Measurements from ENCODE around the gene CREBBP. TPM values are rescaled to one million over a fixed set of nuclear protein-coding genes. Genes with fewer than 3 reads are reported as not detected.

CREBBP gene
- total RNA-seq (2022; extraction: Qiagen RNA extraction), result 14.5 to 17.3 TPM (median 16.9 TPM) in 5 replicates

DNA sequence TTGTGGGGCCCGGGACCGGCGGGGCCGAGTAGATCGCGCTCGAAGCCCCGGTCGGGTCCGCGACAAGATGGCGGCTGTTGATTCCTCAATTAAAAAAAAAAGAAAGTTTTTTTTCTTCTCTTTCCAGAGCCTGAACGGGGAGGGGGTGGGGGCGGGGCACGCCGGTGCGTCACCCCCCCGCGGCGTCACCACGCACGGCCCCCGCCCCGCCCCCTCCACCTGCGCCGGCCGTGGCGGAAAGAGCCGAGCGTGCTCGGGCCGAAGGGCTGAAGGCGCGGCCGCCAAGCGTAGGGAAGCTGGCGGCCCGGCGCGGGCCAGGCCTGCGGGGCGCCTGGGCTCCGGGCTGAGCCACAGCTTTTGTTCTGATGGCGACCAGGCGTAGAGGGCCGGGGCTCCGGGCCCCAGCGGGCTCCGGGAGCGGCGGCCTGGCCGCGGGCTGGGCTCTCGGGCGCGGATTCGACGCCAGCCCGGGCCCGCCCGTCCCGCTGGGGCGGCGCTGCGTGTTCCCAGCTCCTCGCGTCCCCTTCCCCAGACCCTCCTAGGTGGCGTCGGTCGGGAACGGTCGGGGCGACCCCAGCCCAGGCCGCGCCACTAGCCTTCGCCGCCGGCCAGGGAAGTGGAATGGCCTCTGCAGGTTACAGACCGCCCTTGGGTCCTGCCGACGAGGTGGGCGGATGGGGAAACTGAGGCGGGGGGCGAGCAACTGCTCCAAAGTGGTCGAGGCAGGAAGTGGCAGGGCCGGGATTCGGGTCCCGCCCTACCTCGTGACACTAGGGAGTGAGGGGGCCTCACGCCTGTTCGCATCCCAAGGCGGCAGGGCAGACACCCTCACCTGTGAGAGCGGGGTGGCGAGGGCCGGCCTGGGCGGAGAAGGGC lies at the start of gene CREBBP:
Gene CREBBP (minus strand): TSS at position 91 of the 876 bp plus-strand sequence. CDS start 797 bp downstream, outside the sequence.

GRCh38 chr16:3717235-3718018 lies 163.1 kb downstream of the CREBBP start, which contains the start of gene TRAP1:
Gene TRAP1, minus strand, starts transcription at chr16:3717524. Its CDS starts 16 bp downstream, at chr16:3717508.

Other genes starting within 250 kb of the CREBBP start
- gene DNASE1, start 226.0 kb downstream of the CREBBP start, total RNA-seq (2022; extraction: Qiagen RNA extraction), result 2.2 to 4.4 TPM (median 3.9 TPM) in 5 replicates
- 121 to 141 TPM (median 133 TPM) in 5 replicates for gene TRAP1, start 163.2 kb downstream of the CREBBP start, total RNA-seq (2022; extraction: Qiagen RNA extraction)
- gene ADCY9, start 235.7 kb upstream of the CREBBP start, total RNA-seq (2022; extraction: Qiagen RNA extraction), result 6.9 to 7.9 TPM (median 7.3 TPM) in 5 replicates

Data from A549 treated with AZD2906 at 1 μM for 4 hours (cell line).